Activated T-helper 9 cell treated with anti-CD3 and anti-CD28 coated beads, Interleukin-2, amount 50 U/mL, for 16 hours (primary cell): ENCODE results near the gene AMFR.
"Not testable (repeated sequence)": the region's sequence is repeated elsewhere in the genome, so short reads cannot be mapped to it uniquely, and the experiment has no call there.

Experiments used
- DNase-seq: peaks from one replicate; pipeline ENCODE4 v3.0.0-alpha.2; 2020; ENCODE audit warnings: low read depth

Gene AMFR

GRCh38 chr16:56423584-56424403 is 1.6 kb downstream of the AMFR start:
- DNase-seq = no peak

- no peak for DNase-seq
These were observed 2.4 kb downstream of the AMFR start for GRCh38 chr16:56422896-56423441.

DNA sequence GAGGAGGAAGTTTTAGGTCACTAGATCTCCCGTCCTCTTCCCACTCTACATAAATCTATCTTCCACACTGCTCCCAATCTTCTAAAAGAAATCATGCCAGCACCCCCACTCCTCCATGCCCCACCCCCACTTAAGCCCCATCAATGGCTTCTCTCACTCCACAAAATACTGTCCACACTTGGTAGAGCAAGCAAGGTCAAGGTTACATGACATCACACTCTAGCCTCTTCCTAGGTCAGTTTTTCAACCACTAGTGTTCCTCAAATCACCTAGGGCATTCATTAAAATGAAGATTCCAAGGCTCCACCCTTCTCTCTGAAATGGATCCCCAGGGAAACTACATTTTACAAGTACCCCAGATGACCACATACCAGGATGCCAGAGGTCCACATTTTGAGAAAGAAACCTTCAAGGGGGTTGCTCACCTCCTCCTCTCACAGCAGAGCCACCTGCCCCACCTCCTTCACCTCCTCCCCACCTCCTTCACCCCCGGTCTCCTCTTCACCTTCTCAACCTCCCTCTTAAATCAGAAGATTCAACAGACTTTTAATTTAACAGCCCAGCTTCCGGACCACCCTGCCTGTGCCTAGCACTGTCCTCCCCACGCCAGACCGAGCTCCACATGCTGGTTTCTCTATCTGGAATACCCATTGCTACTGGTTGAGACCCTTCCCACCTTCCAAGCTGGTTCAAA is 3.2 kb downstream of the AMFR start:
- DNase-seq = no peak

DNA sequence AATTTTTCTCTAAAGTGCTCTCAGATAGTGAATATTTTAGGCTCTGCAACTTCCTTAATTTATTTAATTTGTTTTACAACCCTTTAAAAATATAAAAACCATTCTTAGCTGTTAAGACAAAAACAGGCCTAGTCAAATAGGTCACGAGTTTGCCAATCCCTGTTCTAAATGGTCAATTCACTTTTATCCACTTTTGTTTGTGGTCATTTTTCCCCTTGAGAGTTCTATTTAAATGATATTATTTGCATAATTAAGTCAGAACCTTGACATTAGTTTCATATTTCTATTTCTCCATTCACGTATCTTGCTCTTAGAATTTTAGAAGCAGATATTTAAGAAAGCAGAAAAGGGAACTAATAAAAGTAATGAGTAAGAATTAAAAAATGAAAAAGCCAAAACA is 4.0 kb downstream of the AMFR start:
- no peak for DNase-seq

DNA sequence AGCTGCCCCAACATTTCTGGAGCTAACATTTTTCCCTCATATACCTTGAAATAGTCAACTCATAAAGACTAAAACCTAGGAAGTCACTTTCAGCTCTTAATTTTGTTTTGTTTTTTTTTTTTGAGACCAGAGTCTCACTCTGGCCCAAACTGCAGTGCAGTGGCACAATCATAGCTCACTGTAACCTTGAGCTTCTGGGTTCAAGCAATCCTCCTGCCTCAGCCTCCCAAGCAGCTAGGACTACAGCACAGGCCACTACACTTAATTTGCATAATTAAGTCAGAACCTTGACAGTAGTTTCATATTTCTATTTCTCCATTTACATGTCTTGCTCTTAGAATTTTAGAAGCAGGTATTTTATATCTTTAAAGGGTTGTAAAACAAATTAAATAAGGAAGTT is 4.7 kb downstream of the AMFR start:
- no peak for DNase-seq

- no peak for DNase-seq
These were observed 5.4 kb downstream of the AMFR start for GRCh38 chr16:56419740-56420548.

- no peak for DNase-seq
These were observed 8.2 kb downstream of the AMFR start for GRCh38 chr16:56417138-56417537.

GRCh38 chr16:56415875-56416274 is 9.5 kb downstream of the AMFR start:
- DNase-seq = no peak

DNA sequence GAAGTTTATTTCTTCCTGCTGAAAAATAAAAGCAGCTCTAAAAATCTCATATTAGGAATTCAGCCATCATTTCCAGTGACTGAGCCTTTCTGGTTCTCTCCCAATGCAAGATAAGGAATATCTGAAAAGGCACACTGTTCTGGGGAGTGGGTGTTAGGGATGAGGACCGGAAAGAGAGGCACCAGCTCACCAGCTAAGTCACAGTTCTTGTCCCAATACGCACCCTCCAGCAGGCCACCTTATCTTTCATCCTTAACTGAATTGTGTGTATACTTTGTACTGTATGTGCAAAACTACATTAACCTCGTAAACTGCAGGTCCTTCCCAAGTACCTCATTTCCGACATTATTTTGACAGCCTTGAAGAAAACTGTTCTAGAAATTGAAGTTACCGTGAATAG is 11.0 kb downstream of the AMFR start:
- DNase-seq = no peak

GRCh38 chr16:56413381-56413780 is 12.0 kb downstream of the AMFR start:
- DNase-seq = no peak

- no peak for DNase-seq
These were observed 13.7 kb downstream of the AMFR start for GRCh38 chr16:56411624-56412023.

GRCh38 chr16:56411123-56411522 is 14.2 kb downstream of the AMFR start:
- no peak for DNase-seq

GRCh38 chr16:56409195-56409594 is 16.1 kb downstream of the AMFR start:
- no peak for DNase-seq

- DNase-seq = no peak
These were observed 16.8 kb downstream of the AMFR start for GRCh38 chr16:56408379-56409098.

GRCh38 chr16:56405977-56406672 is 19.2 kb downstream of the AMFR start:
- DNase-seq = no peak

- DNase-seq = no peak
These were observed 23.9 kb downstream of the AMFR start for GRCh38 chr16:56401482-56401881.

DNA sequence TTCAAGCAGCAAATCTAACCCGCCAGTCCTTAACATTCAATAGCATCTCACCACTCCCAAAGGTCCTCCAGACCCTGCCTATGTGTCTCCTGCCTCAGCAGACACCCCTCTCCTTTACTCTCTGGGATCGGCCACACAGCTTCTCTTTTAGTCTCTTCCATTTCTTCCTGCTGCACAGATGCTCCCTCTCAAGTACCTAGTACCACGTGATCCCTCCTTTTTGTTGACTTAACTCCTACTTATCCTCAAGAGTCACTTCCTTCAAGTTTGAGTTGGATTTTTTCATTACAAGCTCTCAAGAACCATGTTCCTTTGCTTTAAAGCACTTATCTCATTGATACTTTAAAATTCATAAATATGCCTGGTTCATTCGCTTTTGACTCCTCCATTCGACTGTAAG is 24.9 kb downstream of the AMFR start:
- DNase-seq = no peak

GRCh38 chr16:56399486-56399885 is 25.9 kb downstream of the AMFR start:
- DNase-seq = no peak

GRCh38 chr16:56399047-56399446 is 26.3 kb downstream of the AMFR start:
- DNase-seq = no peak

GRCh38 chr16:56396724-56397123 is 28.6 kb downstream of the AMFR start:
- not testable (repeated sequence) for DNase-seq

DNA sequence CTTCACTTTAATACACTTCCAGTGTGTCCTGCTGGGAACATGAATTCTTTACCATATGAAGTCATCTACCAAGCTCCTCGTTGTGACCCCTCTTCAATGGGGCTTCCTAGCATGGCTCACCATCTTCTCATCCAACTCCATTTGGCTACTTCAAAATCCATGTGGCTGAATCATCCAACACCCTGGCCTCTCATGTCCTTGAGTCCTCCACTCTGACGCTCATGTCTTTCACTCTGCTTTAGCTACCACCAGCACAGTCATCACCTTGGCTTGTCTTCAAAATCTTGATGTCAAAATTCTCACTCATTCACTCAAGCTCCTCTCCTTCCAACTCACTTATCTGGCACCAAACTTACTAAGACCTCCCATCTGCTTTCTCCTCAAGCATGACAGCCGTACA is 35.8 kb downstream of the AMFR start:
- no peak for DNase-seq
